Activated naive CD4-positive, alpha-beta T cell treated with Interleukin-2 at 50 U/mL for 16 hours (primary cell): Measurements from ENCODE around the gene ZRANB1.

ENCODE experiments used
- DNase-seq: peaks from one replicate; pipeline ENCODE4 v3.0.0-alpha.2; 2020

Gene ZRANB1

GRCh38 chr10:124923684-124924083, 18.2 kb upstream of the ZRANB1 start:
- DNase-seq = no peak

GRCh38 chr10:124926548-124926947, 15.4 kb upstream of the ZRANB1 start:
- DNase-seq = no peak

GRCh38 chr10:124928087-124928486, 13.8 kb upstream of the ZRANB1 start:
- DNase-seq = no peak

GRCh38 chr10:124928545-124928944, 13.4 kb upstream of the ZRANB1 start:
- DNase-seq = no peak

GRCh38 chr10:124935946-124936345, 6.0 kb upstream of the ZRANB1 start:
- peak; percentile 12 for DNase-seq

- DNase-seq = no peak
Observed at GRCh38 chr10:124936813-124937212, 5.1 kb upstream of the ZRANB1 start.

- no peak for DNase-seq
Observed at GRCh38 chr10:124939290-124939689, 2.6 kb upstream of the ZRANB1 start.

- DNase-seq = no peak
Observed at GRCh38 chr10:124942317-124943169, 620 bp downstream of the ZRANB1 start.

- DNase-seq = no peak
Observed at GRCh38 chr10:124943301-124944092, 1.6 kb downstream of the ZRANB1 start.

GRCh38 chr10:124944982-124945381, 3.1 kb downstream of the ZRANB1 start:
- DNase-seq = no peak

GRCh38 chr10:124946945-124947344, 5.0 kb downstream of the ZRANB1 start:
- DNase-seq = no peak

GRCh38 chr10:124949543-124949942, 7.6 kb downstream of the ZRANB1 start:
- no peak for DNase-seq

- no peak for DNase-seq
Observed at GRCh38 chr10:124952123-124952522, 10.2 kb downstream of the ZRANB1 start.

GRCh38 chr10:124953421-124953820, 11.5 kb downstream of the ZRANB1 start:
- no peak for DNase-seq

GRCh38 chr10:124955243-124955642, 13.3 kb downstream of the ZRANB1 start:
- DNase-seq = no peak

- no peak for DNase-seq
Observed at GRCh38 chr10:124955868-124956267, 13.9 kb downstream of the ZRANB1 start.

- no peak for DNase-seq
Observed at GRCh38 chr10:124956764-124957163, 14.8 kb downstream of the ZRANB1 start.

- no peak for DNase-seq
Observed at GRCh38 chr10:124957404-124957947, 15.6 kb downstream of the ZRANB1 start.

- DNase-seq = no peak
Observed at GRCh38 chr10:124959564-124959963, 17.6 kb downstream of the ZRANB1 start.

GRCh38 chr10:124961248-124961570, 19.3 kb downstream of the ZRANB1 start:
- no peak for DNase-seq

GRCh38 chr10:124962421-124962820, 20.5 kb downstream of the ZRANB1 start:
- DNase-seq = no peak

GRCh38 chr10:124963866-124964720, 22.2 kb downstream of the ZRANB1 start:
- no peak for DNase-seq

- DNase-seq = no peak
Observed at GRCh38 chr10:124966008-124966407, 24.1 kb downstream of the ZRANB1 start.
